Liver (tissue), 3 donors: ENCODE measurements around the gene ATG2B.

Source experiments
- CTCF ChIP-seq: fragments of 150-350 bp; IDR thresholded peaks from 2 replicates; pipeline ENCODE4 v1.5.1; 2017; ENCODE audit warnings: improper control_type of control experiment, low read depth, low read length; ENCODE audit not compliant: missing input control
- GABPA ChIP-seq, 2 donors: IDR thresholded peaks in 1 of 2; conservative IDR thresholded peaks in 1 of 2; 2 replicates each; pipeline ENCODE4 v1.6.1; 2016; ENCODE audit warnings: antibody characterized with exemption in 2 of 2, mild to moderate bottlenecking in 1 of 2, moderate library complexity in 1 of 2
- JUND ChIP-seq, 2 donors: IDR thresholded peaks; 2 replicates each; pipeline ENCODE4 v1.6.1; 2016; ENCODE audit warnings: antibody characterized with exemption in 2 of 2
- MAX ChIP-seq: IDR thresholded peaks from 2 replicates; pipeline ENCODE4 v1.6.1; 2016; ENCODE audit warnings: antibody characterized with exemption
- RXRA ChIP-seq, 2 donors: IDR thresholded peaks; 2 replicates each; pipeline ENCODE4 v1.6.1; 2017 to 2018; ENCODE audit warnings: antibody characterized with exemption in 2 of 2, mild to moderate bottlenecking in 1 of 2
- YY1 ChIP-seq: IDR thresholded peaks from 2 replicates; pipeline ENCODE4 v1.6.1; 2016; ENCODE audit warnings: antibody characterized with exemption, mild to moderate bottlenecking
- ZBTB33 ChIP-seq: IDR thresholded peaks from 2 replicates; pipeline ENCODE4 v1.6.1; 2016; ENCODE audit warnings: antibody characterized with exemption
- TF ChIP-seq, protein P1 (sequence below): IDR thresholded peaks from 2 replicates; pipeline ENCODE4 v1.6.1; 2016; ENCODE audit warnings: antibody characterized with exemption, mild to moderate bottlenecking
- donor health status: healthy.
- donor health status: healthy.

DNA sequence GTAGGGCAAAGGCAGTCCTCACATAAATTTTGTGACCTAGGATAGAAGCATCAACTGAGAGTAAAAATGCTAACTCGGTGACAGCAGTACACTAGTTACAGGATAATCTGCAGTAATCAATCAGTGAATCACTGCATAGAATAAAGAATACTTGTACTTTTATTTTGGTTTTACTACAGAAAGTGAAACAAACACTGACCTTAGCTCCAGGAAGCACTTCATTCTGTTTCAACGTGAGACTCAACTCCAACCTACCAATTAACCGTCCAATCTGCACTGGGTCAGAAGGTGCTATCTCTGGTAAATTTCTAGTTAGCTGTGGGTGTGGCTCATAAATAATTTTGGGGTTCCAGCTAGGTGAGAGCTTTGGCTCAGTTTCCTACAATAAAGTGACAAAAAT is 21.8 kb downstream of the ATG2B start:
- TF ChIP-seq CTCF (no peak), YY1 (no peak), ZBTB33 (no peak), JUND (IDR thresholded peaks at IDR 0.05) (no peak), MAX (no peak), GABPA (IDR thresholded peaks at IDR 0.05 in 1 of 2, conservative IDR thresholded peaks at IDR 0.05 in 1 of 2) (no peak), RXRA (IDR thresholded peaks at IDR 0.05) (no peak)
- TF ChIP-seq, protein P1, sequence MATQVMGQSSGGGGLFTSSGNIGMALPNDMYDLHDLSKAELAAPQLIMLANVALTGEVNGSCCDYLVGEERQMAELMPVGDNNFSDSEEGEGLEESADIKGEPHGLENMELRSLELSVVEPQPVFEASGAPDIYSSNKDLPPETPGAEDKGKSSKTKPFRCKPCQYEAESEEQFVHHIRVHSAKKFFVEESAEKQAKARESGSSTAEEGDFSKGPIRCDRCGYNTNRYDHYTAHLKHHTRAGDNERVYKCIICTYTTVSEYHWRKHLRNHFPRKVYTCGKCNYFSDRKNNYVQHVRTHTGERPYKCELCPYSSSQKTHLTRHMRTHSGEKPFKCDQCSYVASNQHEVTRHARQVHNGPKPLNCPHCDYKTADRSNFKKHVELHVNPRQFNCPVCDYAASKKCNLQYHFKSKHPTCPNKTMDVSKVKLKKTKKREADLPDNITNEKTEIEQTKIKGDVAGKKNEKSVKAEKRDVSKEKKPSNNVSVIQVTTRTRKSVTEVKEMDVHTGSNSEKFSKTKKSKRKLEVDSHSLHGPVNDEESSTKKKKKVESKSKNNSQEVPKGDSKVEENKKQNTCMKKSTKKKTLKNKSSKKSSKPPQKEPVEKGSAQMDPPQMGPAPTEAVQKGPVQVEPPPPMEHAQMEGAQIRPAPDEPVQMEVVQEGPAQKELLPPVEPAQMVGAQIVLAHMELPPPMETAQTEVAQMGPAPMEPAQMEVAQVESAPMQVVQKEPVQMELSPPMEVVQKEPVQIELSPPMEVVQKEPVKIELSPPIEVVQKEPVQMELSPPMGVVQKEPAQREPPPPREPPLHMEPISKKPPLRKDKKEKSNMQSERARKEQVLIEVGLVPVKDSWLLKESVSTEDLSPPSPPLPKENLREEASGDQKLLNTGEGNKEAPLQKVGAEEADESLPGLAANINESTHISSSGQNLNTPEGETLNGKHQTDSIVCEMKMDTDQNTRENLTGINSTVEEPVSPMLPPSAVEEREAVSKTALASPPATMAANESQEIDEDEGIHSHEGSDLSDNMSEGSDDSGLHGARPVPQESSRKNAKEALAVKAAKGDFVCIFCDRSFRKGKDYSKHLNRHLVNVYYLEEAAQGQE: no peak
